Measurements from ENCODE around the gene TATDN2. TPM values are rescaled to one million over a fixed set of nuclear protein-coding genes. Genes with fewer than 3 reads are reported as not detected.

TATDN2 gene
- polyA plus RNA-seq, 3 donors from 2014 or later: 8.4 to 27.7 (median 10.6) TPM

DNA sequence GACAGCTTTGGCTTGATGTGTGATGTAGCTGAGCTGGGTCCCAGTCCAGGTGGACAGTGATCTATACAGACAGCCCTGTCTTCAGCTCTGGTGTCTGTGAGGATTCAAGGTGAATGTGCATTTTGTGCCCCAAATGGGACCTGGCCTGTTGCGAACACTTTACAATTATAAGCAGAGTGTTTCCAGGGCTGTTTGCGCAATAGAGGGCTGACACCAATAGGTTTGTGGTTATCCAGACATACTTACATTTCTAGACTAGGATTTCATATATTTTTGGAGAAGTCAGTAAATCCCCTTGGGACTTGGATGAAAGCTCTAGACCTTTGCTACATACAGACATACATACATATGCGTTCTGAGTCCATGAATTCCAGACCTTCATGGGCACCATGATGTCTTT lies 4.2 kb upstream of the TATDN2 start:
- peak overlapping the region; percentile 66 to 99 (median 80) for H3K27ac Mint-ChIP-seq

DNA sequence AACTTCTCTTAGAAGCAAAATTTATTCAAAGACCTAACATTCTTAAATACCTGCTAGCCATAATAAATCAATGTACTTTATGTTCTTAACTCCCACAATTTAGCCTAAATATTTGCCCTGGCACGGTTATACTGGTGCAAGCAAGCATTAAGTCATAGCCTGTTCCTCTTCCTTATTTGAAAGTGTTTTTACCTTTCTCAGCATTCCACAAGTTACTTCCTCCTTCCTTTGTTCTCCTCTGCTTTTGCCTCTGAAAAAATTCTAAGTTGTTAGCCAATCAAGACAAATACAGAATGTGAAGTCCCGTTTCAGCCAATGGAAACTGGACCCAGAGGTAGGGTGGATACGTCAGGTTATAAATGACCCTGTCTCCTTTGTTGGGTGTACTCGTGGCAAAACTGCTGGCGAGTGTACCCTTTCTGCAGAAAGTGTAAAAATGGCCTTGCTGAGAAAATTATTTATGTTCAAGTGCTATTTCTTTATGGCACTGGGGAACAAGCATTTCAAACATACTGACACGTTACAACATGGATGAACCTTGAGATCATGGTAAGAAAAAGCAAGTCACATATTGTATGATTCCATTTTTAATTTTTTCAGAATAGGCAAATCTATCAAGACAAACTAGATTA lies 3.1 kb upstream of the TATDN2 start:
- H3K36me3 Mint-ChIP-seq: peaks cover 25 to 38% (median 33%) of the 10 kb centered on the region in 3 donors
- peaks cover 4 to 14% (median 11%) of the 10 kb centered on the region in 6 donors for H3K9me3 Mint-ChIP-seq
- peaks cover 61 to 63% of the 10 kb centered on the region in 2 donors for H3K4me1 Mint-ChIP-seq
- no peak overlapping the region for H3K4me3 Mint-ChIP-seq
- DNase-seq: no peak
- H3K27ac Mint-ChIP-seq: peak overlapping the region in 3 of 6 donors; percentile 16 to 65 (median 17)
- H3K27me3 Mint-ChIP-seq (ENCODE audit: low read depth in 3 of 3): peaks cover 8 to 13% (median 11%) of the 10 kb centered on the region in 3 donors

More for the DNA sequence above, 4.2 kb upstream of the TATDN2 start:
- Mint-ChIP-seq H3K9me3 (peaks cover 4 to 14% (median 11%) of the 10 kb centered on the region in 6 donors), H3K4me1 (peaks cover 58 to 60% of the 10 kb centered on the region in 2 donors), H3K36me3 (peaks cover 28 to 45% (median 36%) of the 10 kb centered on the region in 3 donors), H3K27me3 (ENCODE audit: low read depth in 3 of 3) (peaks cover 6 to 13% (median 11%) of the 10 kb centered on the region in 3 donors), H3K4me3 (peak overlapping the region in 2 of 5 donors; percentile 14 to 46)
- DNase-seq: no peak

DNA sequence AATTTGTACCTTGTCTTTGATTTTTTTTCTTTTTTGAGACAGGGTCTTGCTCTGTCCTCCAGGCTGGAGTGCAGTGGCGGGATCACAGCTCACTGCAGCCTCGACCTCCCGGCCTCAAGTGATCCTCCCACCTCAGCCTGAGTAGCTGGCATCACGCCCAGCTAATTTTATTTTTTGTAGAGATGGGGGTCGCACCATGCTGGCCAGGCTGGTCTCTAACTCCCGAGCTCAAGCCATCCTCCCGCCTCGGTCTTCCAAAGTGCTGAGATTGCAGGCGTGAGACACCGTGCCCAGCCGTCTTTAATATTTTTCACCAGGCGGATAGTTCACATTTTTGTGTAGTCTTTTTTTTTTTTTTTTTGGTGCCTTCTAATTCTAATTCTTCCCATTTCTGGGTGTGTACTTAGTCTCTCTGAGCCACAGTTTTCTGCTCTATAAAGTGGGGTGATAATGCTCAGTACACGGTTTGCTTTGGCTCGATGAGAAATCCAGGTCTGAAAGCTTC lies 528 bp upstream of the TATDN2 start:
- Mint-ChIP-seq H3K4me3 (peak overlapping the region; percentile 88 to 97 (median 94)), H3K36me3 (peaks cover 26 to 43% (median 29%) of the 10 kb centered on the region in 3 donors), H3K27ac (peak overlapping the region; percentile 94 to 98 (median 96)), H3K4me1 (peaks cover 59 to 70% of the 10 kb centered on the region in 2 donors), H3K27me3 (ENCODE audit: low read depth in 3 of 3) (peaks cover 3 to 8% (median 6%) of the 10 kb centered on the region in 3 donors), H3K9me3 (peaks cover 4 to 14% (median 11%) of the 10 kb centered on the region in 6 donors)
- DNase-seq: no peak

DNA sequence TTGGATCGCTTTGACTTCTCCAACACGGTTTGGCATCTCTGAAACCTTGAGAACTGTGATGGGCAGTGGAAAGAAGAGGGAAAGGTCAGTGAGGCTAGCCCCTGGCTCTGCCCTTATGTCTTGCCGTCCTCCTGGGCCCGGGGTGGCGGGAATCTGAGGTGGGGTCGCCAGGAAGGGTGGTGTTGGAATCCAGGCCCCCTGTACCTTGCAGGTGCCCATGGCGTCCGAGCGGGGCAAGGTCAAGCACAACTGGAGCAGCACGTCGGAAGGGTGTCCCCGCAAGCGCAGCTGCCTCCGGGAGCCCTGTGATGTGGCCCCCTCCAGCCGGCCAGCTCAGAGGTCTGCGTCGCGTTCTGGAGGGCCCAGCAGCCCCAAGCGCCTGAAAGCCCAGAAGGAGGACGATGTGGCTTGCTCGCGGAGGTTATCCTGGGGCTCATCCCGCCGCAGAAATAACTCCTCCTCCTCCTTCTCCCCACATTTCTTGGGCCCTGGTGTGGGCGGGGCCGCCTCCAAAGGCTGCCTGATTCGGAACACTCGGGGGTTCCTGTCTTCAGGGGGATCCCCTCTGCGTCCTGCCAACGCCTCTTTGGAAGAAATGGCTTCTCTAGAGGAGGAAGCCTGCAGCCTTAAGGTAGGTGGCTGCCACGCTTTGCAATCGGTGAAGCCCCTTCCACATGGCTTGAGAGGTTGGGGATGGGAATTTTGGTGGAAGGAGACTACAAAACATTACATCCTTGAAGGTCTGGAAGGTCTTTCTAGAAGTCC lies 907 bp downstream of the TATDN2 start:
- peaks cover 4 to 14% (median 11%) of the 10 kb centered on the region in 6 donors for H3K9me3 Mint-ChIP-seq
- peaks cover 60 to 70% of the 10 kb centered on the region in 2 donors for H3K4me1 Mint-ChIP-seq
- peaks cover 25 to 45% (median 26%) of the 10 kb centered on the region in 3 donors for H3K36me3 Mint-ChIP-seq
- DNase-seq: peak in 2 of 3 donors; percentile 21 to 28
- peak overlapping the region; percentile 87 to 95 (median 94) for H3K27ac Mint-ChIP-seq
- H3K4me3 Mint-ChIP-seq: peak overlapping the region; percentile 94 to 99 (median 97)
- peaks cover 2 to 8% (median 6%) of the 10 kb centered on the region in 3 donors for H3K27me3 Mint-ChIP-seq (ENCODE audit: low read depth in 3 of 3)

DNA sequence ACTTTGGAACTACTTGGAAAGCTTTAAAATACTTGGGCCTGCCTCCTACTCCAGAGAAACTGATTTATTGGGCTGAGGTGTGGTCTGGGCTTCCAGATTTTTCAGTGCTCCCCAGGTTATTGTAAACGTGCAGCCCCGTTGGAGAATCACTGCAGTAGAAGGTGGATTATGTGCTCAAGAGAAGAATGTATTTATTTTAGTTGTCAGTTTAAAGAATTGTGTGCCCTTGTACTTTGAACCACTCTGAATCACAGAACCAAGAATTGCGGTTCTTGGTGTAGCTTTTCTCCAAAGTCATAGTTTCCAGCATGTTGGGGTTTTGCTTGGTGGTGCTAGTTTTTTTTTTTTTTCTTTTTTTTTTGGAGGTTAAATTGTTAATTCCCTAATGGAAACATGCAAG lies 1.6 kb downstream of the TATDN2 start:
- peaks cover 2 to 8% (median 6%) of the 10 kb centered on the region in 3 donors for H3K27me3 Mint-ChIP-seq (ENCODE audit: low read depth in 3 of 3)
- DNase-seq: no peak
- peaks cover 19 to 43% (median 20%) of the 10 kb centered on the region in 3 donors for H3K36me3 Mint-ChIP-seq
- H3K9me3 Mint-ChIP-seq: peaks cover 4 to 9% (median 8%) of the 10 kb centered on the region in 6 donors
- H3K4me1 Mint-ChIP-seq: peaks cover 66 to 73% of the 10 kb centered on the region in 2 donors
- H3K27ac Mint-ChIP-seq: peak overlapping the region; percentile 87 to 95 (median 94)
- peak overlapping the region; percentile 94 to 99 (median 97) for H3K4me3 Mint-ChIP-seq

DNA sequence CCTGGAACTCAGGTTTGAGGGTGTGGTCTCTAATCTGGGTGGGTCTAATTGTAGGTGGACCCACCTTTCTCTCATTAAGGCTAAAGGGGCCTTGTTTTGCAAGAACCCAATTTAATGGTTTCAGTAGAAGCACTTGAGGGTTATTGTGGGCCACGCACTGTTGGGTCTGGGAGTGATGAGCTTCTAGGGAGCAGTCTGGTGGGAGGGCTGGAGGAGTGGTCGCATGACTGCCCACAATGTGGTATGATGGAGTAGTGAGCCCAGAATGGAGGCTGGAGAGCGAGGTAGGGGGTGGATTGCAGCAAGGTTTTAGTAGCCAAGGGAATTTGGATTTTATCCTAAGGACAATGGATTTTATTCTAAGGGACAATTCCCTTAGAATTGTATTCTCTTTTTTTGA lies 2.7 kb downstream of the TATDN2 start:
- H3K4me1 Mint-ChIP-seq: peaks cover 76 to 84% of the 10 kb centered on the region in 2 donors
- peak overlapping the region; percentile 69 to 95 (median 93) for H3K27ac Mint-ChIP-seq
- DNase-seq: no peak
- peaks cover 0 to 4% (median 2%) of the 10 kb centered on the region in 6 donors for H3K9me3 Mint-ChIP-seq
- H3K4me3 Mint-ChIP-seq: peak overlapping the region; percentile 94 to 99 (median 97)
- peaks cover 14 to 31% (median 15%) of the 10 kb centered on the region in 3 donors for H3K36me3 Mint-ChIP-seq
- peaks cover 2 to 6% (median 5%) of the 10 kb centered on the region in 3 donors for H3K27me3 Mint-ChIP-seq (ENCODE audit: low read depth in 3 of 3)

DNA sequence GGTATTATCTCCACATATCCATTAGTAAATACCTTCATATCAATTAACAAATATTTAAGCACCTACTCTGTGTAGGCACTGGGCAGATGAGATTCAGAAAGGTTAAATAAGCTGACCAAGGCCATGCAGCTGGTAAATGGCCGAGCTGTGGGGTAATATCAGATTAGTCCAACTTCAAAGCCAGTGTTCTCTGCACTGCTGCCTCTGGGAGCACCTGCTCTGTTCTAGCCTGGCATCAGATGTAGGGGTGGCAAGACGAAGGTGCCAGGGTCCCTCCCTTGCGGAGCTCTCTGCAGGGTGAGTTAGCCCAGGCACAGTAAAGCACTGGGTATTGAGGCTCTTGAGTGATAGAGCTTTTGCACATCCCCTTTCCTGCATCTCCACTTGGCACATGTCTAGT lies 5.5 kb downstream of the TATDN2 start:
- H3K4me3 Mint-ChIP-seq: peak overlapping the region in 1 of 5 donors; percentile 0
- H3K27ac Mint-ChIP-seq: peak overlapping the region in 5 of 6 donors; percentile 6 to 73 (median 45)
- peaks cover 1 to 6% (median 2%) of the 10 kb centered on the region in 3 donors for H3K27me3 Mint-ChIP-seq (ENCODE audit: low read depth in 3 of 3)
- no peak for DNase-seq
- peaks cover 9 to 29% (median 15%) of the 10 kb centered on the region in 3 donors for H3K36me3 Mint-ChIP-seq
- peaks cover 78 to 90% of the 10 kb centered on the region in 2 donors for H3K4me1 Mint-ChIP-seq
- no peaks in the 10 kb centered on the region for H3K9me3 Mint-ChIP-seq

DNA sequence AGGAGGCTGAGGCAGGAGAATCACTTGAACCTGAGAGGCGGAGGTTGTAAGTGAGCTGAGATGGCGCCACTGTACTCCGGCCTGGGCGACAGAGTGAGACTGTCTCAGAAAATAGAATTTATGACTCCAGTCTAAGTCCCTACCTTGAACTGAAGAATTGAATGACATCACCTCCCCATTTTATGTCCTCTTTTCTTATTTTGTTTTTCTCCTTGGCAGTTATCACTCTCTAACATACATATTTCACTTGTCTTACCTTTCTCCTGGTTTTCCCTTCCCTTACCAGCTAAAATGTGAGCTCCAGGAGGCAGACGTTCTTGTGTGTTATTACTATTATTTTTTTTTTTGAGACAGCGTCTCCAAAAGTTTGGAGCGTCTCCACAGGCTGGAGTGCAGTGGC lies 7.6 kb downstream of the TATDN2 start:
- no peak overlapping the region for H3K4me3 Mint-ChIP-seq
- peaks cover 0 to 5% (median 2%) of the 10 kb centered on the region in 3 donors for H3K27me3 Mint-ChIP-seq (ENCODE audit: low read depth in 3 of 3)
- peaks cover 76 to 90% of the 10 kb centered on the region in 2 donors for H3K4me1 Mint-ChIP-seq
- DNase-seq: no peak
- peak overlapping the region in 5 of 6 donors; percentile 24 to 69 (median 53) for H3K27ac Mint-ChIP-seq
- no peaks in the 10 kb centered on the region for H3K9me3 Mint-ChIP-seq
- peaks cover 10 to 38% (median 22%) of the 10 kb centered on the region in 3 donors for H3K36me3 Mint-ChIP-seq

DNA sequence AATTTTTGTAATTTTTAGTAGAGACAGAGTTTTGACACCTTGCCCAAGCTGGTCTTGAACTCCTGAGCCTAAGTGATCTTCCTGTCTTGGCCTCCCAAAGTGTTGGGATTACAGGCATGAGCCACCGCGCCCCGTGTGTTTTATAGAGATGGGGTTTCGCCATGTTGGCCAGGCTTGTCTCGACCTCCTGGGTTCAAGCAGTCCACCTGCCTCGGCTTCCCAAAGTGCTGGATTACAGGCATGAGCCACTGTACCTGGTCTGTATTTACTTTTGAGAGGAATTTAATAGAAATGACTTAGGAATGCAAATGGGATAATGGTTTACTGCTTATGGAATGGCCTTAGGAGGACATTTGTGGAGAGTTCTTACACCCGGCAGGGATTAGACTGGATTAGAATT lies 10.8 kb downstream of the TATDN2 start:
- DNase-seq: no peak
- Mint-ChIP-seq H3K4me3 (no peak overlapping the region), H3K4me1 (peaks cover 74 to 92% of the 10 kb centered on the region in 2 donors), H3K9me3 (no peaks in the 10 kb centered on the region), H3K27me3 (ENCODE audit: low read depth in 3 of 3) (peaks cover 0 to 5% (median 2%) of the 10 kb centered on the region in 3 donors), H3K27ac (peak overlapping the region; percentile 51 to 77 (median 74)), H3K36me3 (peaks cover 21 to 49% (median 38%) of the 10 kb centered on the region in 3 donors)

DNA sequence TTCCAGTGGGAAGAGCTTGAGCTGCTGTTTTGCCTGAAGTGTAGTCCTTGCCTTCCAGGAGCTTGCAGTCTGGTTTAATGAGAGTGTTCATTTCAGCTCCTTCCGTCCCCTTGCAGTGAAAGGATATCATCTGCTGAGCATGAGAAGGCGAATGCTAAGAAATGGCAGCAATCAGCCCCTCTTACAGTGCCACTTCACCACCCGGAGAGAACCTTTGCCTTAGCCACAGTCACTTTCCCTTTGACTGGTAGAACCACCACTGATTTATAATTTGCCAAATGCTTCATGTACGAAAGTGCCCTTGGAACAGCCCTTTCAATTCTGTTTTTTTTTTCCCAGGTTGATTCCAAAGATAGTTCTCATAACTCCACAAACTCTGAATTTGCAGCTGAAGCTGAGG lies 11.5 kb downstream of the TATDN2 start:
- H3K9me3 Mint-ChIP-seq: no peaks in the 10 kb centered on the region
- H3K4me1 Mint-ChIP-seq: peaks cover 73 to 92% of the 10 kb centered on the region in 2 donors
- peak overlapping the region; percentile 33 to 75 (median 69) for H3K27ac Mint-ChIP-seq
- H3K27me3 Mint-ChIP-seq (ENCODE audit: low read depth in 3 of 3): peaks cover 0 to 5% (median 5%) of the 10 kb centered on the region in 3 donors
- no peak for DNase-seq
- peaks cover 21 to 45% (median 39%) of the 10 kb centered on the region in 3 donors for H3K36me3 Mint-ChIP-seq
- H3K4me3 Mint-ChIP-seq: no peak overlapping the region

DNA sequence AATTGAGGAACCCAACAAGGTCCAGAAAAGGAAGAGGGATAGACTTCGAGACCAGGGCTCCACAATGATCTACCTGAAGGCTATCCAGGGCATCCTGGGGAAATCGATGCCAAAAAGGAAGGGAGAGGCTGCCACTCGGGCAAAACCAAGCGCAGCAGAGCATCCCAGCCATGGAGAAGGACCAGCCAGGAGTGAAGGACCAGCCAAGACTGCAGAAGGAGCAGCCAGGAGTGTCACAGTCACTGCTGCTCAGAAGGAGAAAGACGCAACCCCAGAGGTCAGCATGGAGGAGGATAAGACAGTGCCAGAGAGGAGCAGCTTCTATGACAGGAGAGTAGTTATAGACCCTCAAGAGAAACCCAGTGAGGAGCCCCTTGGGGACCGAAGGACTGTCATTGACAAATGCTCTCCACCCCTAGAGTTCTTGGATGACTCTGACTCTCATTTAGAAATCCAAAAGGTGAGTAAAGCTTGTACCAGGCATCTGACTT lies 12.0 kb downstream of the TATDN2 start:
- peaks cover 71 to 89% of the 10 kb centered on the region in 2 donors for H3K4me1 Mint-ChIP-seq
- H3K4me3 Mint-ChIP-seq: no peak overlapping the region
- peak overlapping the region; percentile 33 to 75 (median 71) for H3K27ac Mint-ChIP-seq
- H3K36me3 Mint-ChIP-seq: peaks cover 21 to 45% (median 39%) of the 10 kb centered on the region in 3 donors
- no peak for DNase-seq
- H3K9me3 Mint-ChIP-seq: no peaks in the 10 kb centered on the region
- H3K27me3 Mint-ChIP-seq (ENCODE audit: low read depth in 3 of 3): peaks cover 0 to 8% (median 6%) of the 10 kb centered on the region in 3 donors

DNA sequence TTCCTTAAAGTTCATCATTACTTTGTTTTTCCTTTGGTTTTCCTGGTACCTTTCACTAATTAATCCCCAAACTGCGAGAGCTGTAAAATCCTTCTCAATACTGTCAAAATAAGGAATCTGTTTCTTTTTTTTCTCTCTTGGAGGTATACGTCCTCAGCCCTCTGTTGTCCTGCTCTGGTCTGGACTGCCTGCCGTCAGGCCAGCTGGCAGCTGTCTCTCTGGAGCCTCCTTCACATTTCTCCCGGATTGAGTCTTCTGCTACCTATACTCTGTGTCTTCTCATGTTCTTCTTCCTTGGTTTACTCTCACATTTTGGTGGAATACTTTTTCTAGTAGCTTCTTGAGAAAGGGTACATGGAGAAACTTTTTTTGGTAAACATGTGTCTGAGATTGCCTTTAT lies 13.8 kb downstream of the TATDN2 start:
- H3K27me3 Mint-ChIP-seq (ENCODE audit: low read depth in 3 of 3): peaks cover 0 to 6% (median 5%) of the 10 kb centered on the region in 3 donors
- peak overlapping the region in 1 of 5 donors; percentile 19 for H3K4me3 Mint-ChIP-seq
- peak overlapping the region; percentile 28 to 81 (median 67) for H3K27ac Mint-ChIP-seq
- peaks cover 70 to 88% of the 10 kb centered on the region in 2 donors for H3K4me1 Mint-ChIP-seq
- H3K9me3 Mint-ChIP-seq: no peaks in the 10 kb centered on the region
- peaks cover 17 to 49% (median 35%) of the 10 kb centered on the region in 3 donors for H3K36me3 Mint-ChIP-seq
- DNase-seq: no peak
